Erythroblast (primary cell): ENCODE results near the gene TSPAN3.

Source experiments
- GATA1 ChIP-seq: IDR thresholded peaks from 2 replicates; pipeline ENCODE4 v1.6.1; 2011; ENCODE audit warnings: low read depth, mild to moderate bottlenecking, control low read depth, low read length, moderate library complexity
- POLR2A ChIP-seq: IDR thresholded peaks from 2 replicates; pipeline ENCODE4 v1.6.1; 2011; ENCODE audit warnings: mild to moderate bottlenecking, low read length

DNA sequence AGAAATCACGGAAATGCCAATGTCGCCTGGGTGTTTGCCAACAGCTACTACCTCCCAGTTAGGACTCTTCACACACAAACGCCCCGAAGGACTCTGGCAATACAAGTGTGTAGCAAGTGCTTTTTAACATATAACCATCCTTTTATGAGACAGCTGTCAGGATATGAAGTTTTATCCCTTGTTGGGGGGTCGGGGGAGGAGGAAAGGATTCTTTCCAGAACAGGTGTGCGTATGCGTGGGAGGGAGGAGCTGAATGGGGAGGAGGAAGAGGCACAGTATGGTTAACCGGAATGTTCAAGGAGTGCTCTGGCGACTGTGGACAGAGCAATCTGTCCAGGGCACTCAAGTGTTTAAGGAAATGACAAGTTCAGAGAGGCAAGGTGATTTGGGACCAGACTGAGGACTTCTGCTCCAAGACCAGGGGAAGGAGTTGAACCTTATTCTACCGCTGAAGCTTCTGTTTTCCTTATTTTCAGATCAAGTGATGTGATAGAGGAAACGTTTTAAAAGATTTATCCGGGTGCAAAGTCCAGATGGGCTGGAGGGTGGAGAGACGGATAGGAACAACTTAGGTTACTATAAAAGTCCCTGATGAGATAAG lies 1.3 kb downstream of the TSPAN3 start:
- no peak for TF ChIP-seq POLR2A
- no peak for TF ChIP-seq GATA1
